ENCODE measurements around the gene SH3PXD2B.

DNA sequence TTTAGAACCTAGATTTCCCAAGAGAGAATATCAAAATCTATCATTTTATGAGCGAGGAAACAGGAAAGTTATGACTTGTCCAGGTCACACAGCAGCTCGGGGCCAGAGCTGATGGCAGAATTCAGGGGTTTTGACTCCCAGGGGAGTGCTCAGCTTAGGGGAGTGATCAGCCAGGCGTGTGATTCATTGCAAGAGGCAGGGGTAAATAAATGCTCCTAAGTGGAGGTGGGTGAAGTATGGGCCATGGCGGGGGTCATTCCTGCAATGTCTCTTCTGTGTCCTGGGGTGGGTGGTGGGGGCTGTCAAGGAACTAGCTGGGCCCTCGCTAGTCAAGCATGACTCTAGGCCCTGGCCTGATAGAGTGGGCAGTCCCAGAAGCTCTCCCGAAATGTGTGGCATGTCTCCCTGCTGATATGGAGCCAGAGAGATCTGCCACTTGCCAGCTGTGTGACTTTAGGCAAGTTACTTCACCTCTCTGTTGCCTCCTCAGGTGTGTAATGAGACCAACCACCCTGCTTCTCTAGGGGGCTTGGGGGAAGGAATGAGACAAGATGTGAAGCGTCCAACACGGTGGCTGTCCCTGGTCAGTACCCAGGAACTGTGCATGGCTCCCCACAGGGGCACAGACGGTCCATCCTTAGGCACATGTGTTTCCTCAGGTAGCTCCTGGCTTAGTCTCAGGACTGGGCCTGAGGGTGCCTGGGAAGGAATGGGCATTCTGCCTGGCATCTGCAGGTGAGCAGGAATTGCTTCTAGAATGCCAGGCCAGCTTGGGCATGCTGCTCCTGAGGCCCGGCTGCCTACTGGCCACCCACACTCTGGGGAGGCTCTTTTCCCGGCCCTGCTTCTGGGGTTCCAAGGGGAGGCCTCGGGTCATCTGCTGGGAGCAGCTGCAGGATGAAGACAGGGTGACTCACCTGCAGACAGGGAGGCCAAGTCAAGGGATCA is 36.5 kb upstream of the SH3PXD2B start:
- TF ChIP-seq ZBTB7A (IDR thresholded peaks at IDR 0.05; ENCODE audit: low read depth) (no peak), EP300 (IDR thresholded peaks at IDR 0.05; ENCODE audit: borderline replicate concordance) (no peak), TAF1 (IDR thresholded peaks at IDR 0.05; ENCODE audit: low read depth) (no peak), RAD21 (IDR thresholded peaks at IDR 0.05; ENCODE audit: low read depth) (no peak), YY1 (IDR thresholded peaks at IDR 0.05; ENCODE audit: low read depth) (no peak), TCF12 (IDR thresholded peaks at IDR 0.05; ENCODE audit: low read depth) (no peak), FOXM1 (IDR thresholded peaks at IDR 0.05; ENCODE audit: borderline replicate concordance, low read depth) (no peak), REST (IDR thresholded peaks at IDR 0.05; ENCODE audit: low read depth) (no peak)
- TF ChIP-seq, protein P1, sequence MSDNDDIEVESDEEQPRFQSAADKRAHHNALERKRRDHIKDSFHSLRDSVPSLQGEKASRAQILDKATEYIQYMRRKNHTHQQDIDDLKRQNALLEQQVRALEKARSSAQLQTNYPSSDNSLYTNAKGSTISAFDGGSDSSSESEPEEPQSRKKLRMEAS (IDR thresholded peaks at IDR 0.05), result no peak
